Muscle of leg (tissue), 16 donors: ENCODE measurements around the gene NPY4R. TPM values are rescaled to one million over a fixed set of nuclear protein-coding genes. Genes with fewer than 3 reads are reported as not detected.
"Not testable (repeated sequence)": the region's sequence is repeated elsewhere in the genome, so short reads cannot be mapped to it uniquely, and the experiment has no call there.

Experiments used
- DNase-seq: peaks from one replicate; pipeline ENCODE4 v3.0.0; 2013
- H3K27ac ChIP-seq: one replicate; pipeline ENCODE4 v1.5.1; 2013; ENCODE audit warnings: mild to moderate bottlenecking, low read length, control low read depth
- H3K27me3 ChIP-seq: one replicate; pipeline ENCODE4 v1.6.1; 2013; ENCODE audit warnings: low read length; ENCODE audit not compliant: control insufficient read depth, insufficient read depth
- H3K36me3 ChIP-seq: one replicate; pipeline ENCODE4 v1.6.1; 2013; ENCODE audit warnings: low read length; ENCODE audit not compliant: control insufficient read depth, insufficient read depth
- H3K4me1 ChIP-seq: one replicate; pipeline ENCODE4 v1.6.1; 2013; ENCODE audit warnings: low read length; ENCODE audit not compliant: control insufficient read depth, insufficient read depth
- H3K4me3 ChIP-seq: one replicate; pipeline ENCODE4 v1.5.1; 2013; ENCODE audit warnings: low read length, control low read depth
- H3K9me3 ChIP-seq: replicated peaks from 2 replicates; pipeline ENCODE4 v1.6.1; 2013; ENCODE audit warnings: low read depth, low read length; ENCODE audit not compliant: control insufficient read depth
- WGBS: methylation state at CpG from one replicate; pipeline ENCODE4 v1.1.5; 2013; ENCODE audit warnings: missing lambda C conversion rate; ENCODE audit not compliant: insufficient coverage; 5-methylcytosine and 5-hydroxymethylcytosine counted together
- long read RNA-seq, 11 donors: transcript quantifications; one replicate each; lab custom pipeline, GENCODE V29; 2026
- polyA plus RNA-seq, 8 donors: library from polyadenylated mRNA; unstranded; fragments of 120-200 nt; gene quantifications; one replicate each; pipeline versions ENCODE4 v1.2.1 to v1.2.3, GENCODE V29; 2013; ENCODE audit warnings: inconsistent platforms in 1 of 8, low replicate concordance in 1 of 8; ENCODE audit not compliant: insufficient read length in 8 of 8, insufficient read depth in 1 of 8
- total RNA-seq: library from RNA; stranded (reverse); fragments of 120-200 nt; gene quantifications from one replicate; pipeline ENCODE4 v1.2.4, GENCODE V29; 2013

Gene NPY4R
- total RNA-seq (not detected), polyA plus RNA-seq (under 1 TPM in 5 of 8 donors, not detected in 3; 0.07 to 0.23 (median 0.22) TPM)
- long read RNA-seq, donor 1 = 0 reads
- long read RNA-seq, donor 2 = 0 reads
- long read RNA-seq, donor 3 = 0 reads
- long read RNA-seq, donor 4, partial matches to known transcripts = 0 of 1 reads
- long read RNA-seq, donor 4, other reads (novel, unspliced or antisense) = 0 of 1 reads
- long read RNA-seq, donor 5 = 0 reads
- long read RNA-seq, donor 6 = 0 reads
- long read RNA-seq, donor 7 = 0 reads
- long read RNA-seq, donor 8 = 0 reads
- long read RNA-seq, donor 9 = 0 reads
- long read RNA-seq, donor 10 = 0 reads
- long read RNA-seq, donor 11 = 0 reads

- H3K27me3 ChIP-seq, H3K9me3 ChIP-seq, H3K36me3 ChIP-seq, H3K4me3 ChIP-seq, H3K4me1 ChIP-seq, DNase-seq, H3K27ac ChIP-seq: not testable (repeated sequence)
- WGBS = no CpG with 5 or more reads among the region's 36 CpGs
Observed at GRCh38 chr10:46465765-46466164, at the start of gene NPY4R. TSS of gene NPY4R (minus strand) at chr10:46465958. CDS start at chr10:46462635, 3,323 bp downstream.

- no peak overlapping the region for H3K27ac ChIP-seq
- no peaks in the 10 kb centered on the region for H3K36me3 ChIP-seq
- DNase-seq = no peak
- H3K4me3 ChIP-seq = no peak overlapping the region
- H3K4me1 ChIP-seq = peaks cover 19% of the 10 kb centered on the region
- H3K9me3 ChIP-seq = no peaks in the 10 kb centered on the region
- no peaks in the 10 kb centered on the region for H3K27me3 ChIP-seq
Observed at GRCh38 chr10:46515366-46515765, 49.6 kb upstream of the NPY4R start.

GRCh38 chr10:46514899-46515298 lies 49.1 kb upstream of the NPY4R start:
- WGBS = no CpG with 5 or more reads among the region's 3 CpGs
- H3K9me3 ChIP-seq = no peaks in the 10 kb centered on the region
- peaks cover 15% of the 10 kb centered on the region for H3K4me1 ChIP-seq
- H3K27me3 ChIP-seq = no peaks in the 10 kb centered on the region
- H3K4me3 ChIP-seq = no peak overlapping the region
- no peak overlapping the region for H3K27ac ChIP-seq
- DNase-seq = no peak
- H3K36me3 ChIP-seq = no peaks in the 10 kb centered on the region

- H3K9me3 ChIP-seq = no peaks in the 10 kb centered on the region
- DNase-seq = no peak
- H3K27ac ChIP-seq = no peak overlapping the region
- H3K36me3 ChIP-seq = no peaks in the 10 kb centered on the region
- peaks cover 15% of the 10 kb centered on the region for H3K4me1 ChIP-seq
- H3K27me3 ChIP-seq = no peaks in the 10 kb centered on the region
- 69% methylated on average over 6 of the region's 6 CpGs for WGBS
- H3K4me3 ChIP-seq = no peak overlapping the region
Observed at GRCh38 chr10:46514431-46514861, 48.7 kb upstream of the NPY4R start.

- no CpG with 5 or more reads among the region's 8 CpGs for WGBS
- peaks cover 15% of the 10 kb centered on the region for H3K4me1 ChIP-seq
- not testable (repeated sequence) for DNase-seq, H3K4me3 ChIP-seq, H3K27me3 ChIP-seq, H3K9me3 ChIP-seq, H3K36me3 ChIP-seq, H3K27ac ChIP-seq
Observed at GRCh38 chr10:46513333-46513732, 47.6 kb upstream of the NPY4R start.

GRCh38 chr10:46512725-46513124 lies 47.0 kb upstream of the NPY4R start:
- H3K36me3 ChIP-seq, H3K9me3 ChIP-seq, H3K27ac ChIP-seq, DNase-seq, H3K4me3 ChIP-seq, H3K27me3 ChIP-seq: not testable (repeated sequence)
- no CpG with 5 or more reads among the region's 7 CpGs for WGBS
- H3K4me1 ChIP-seq = peaks cover 15% of the 10 kb centered on the region

GRCh38 chr10:46512002-46512401 lies 46.2 kb upstream of the NPY4R start:
- not testable (repeated sequence) for H3K27me3 ChIP-seq, H3K4me3 ChIP-seq, H3K4me1 ChIP-seq, H3K27ac ChIP-seq, H3K36me3 ChIP-seq, DNase-seq, H3K9me3 ChIP-seq
- no CpG with 5 or more reads among the region's 5 CpGs for WGBS

GRCh38 chr10:46499990-46500389 lies 34.2 kb upstream of the NPY4R start:
- H3K36me3 ChIP-seq, H3K27ac ChIP-seq, H3K4me1 ChIP-seq, H3K27me3 ChIP-seq, H3K4me3 ChIP-seq, H3K9me3 ChIP-seq, DNase-seq: not testable (repeated sequence)
- no CpG with 5 or more reads among the region's 3 CpGs for WGBS

- H3K4me1 ChIP-seq, H3K27ac ChIP-seq, H3K36me3 ChIP-seq, H3K4me3 ChIP-seq, H3K9me3 ChIP-seq, DNase-seq, H3K27me3 ChIP-seq: not testable (repeated sequence)
- no CpG with 5 or more reads among the region's 5 CpGs for WGBS
Observed at GRCh38 chr10:46498985-46499703, 33.4 kb upstream of the NPY4R start.

GRCh38 chr10:46497878-46498277 lies 32.1 kb upstream of the NPY4R start:
- H3K27ac ChIP-seq, H3K9me3 ChIP-seq, H3K4me1 ChIP-seq, DNase-seq, H3K4me3 ChIP-seq, H3K36me3 ChIP-seq, H3K27me3 ChIP-seq: not testable (repeated sequence)
- WGBS = no CpG with 5 or more reads among the region's 2 CpGs
